Uterus (tissue), 2 donors: ENCODE data around the gene ALDH8A1.

ENCODE experiments used
- POLR2A ChIP-seq, 2 donors: fragments of 450-650 bp; IDR thresholded peaks; one replicate each; pipeline ENCODE4 v1.6.1; 2016; ENCODE audit warnings: antibody characterized with exemption in 2 of 2, mild to moderate bottlenecking in 1 of 2, moderate library complexity in 1 of 2
- TF ChIP-seq, protein P1 (sequence below), 4 experiments: fragments of 200-600 bp in 2 of 4; fragments of 450-650 bp in 2 of 4; sonication (generic) in 2 of 4; IDR thresholded peaks; one replicate each; pipeline ENCODE4 v1.5.1; 2016 to 2019; ENCODE audit warnings: antibody characterized with exemption in 4 of 4, mild to moderate bottlenecking in 2 of 4, moderate library complexity in 1 of 4

GRCh38 chr6:134936931-134937330 lies 13.0 kb downstream of the ALDH8A1 start:
- TF ChIP-seq, protein P1, sequence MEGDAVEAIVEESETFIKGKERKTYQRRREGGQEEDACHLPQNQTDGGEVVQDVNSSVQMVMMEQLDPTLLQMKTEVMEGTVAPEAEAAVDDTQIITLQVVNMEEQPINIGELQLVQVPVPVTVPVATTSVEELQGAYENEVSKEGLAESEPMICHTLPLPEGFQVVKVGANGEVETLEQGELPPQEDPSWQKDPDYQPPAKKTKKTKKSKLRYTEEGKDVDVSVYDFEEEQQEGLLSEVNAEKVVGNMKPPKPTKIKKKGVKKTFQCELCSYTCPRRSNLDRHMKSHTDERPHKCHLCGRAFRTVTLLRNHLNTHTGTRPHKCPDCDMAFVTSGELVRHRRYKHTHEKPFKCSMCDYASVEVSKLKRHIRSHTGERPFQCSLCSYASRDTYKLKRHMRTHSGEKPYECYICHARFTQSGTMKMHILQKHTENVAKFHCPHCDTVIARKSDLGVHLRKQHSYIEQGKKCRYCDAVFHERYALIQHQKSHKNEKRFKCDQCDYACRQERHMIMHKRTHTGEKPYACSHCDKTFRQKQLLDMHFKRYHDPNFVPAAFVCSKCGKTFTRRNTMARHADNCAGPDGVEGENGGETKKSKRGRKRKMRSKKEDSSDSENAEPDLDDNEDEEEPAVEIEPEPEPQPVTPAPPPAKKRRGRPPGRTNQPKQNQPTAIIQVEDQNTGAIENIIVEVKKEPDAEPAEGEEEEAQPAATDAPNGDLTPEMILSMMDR (IDR thresholded peaks at IDR 0.05): no peak
- TF ChIP-seq POLR2A (IDR thresholded peaks at IDR 0.05): no peak
